Measurements from ENCODE around the gene CACNA1A.

- TF ChIP-seq POLR2AphosphoS5 (IDR thresholded peaks at IDR 0.05) (no peak), EP300 (IDR thresholded peaks at IDR 0.05) (no peak)
Observed at GRCh38 chr19:13319526-13319925, 186.8 kb downstream of the CACNA1A start.

Measured in esophagus muscularis mucosa (tissue), 3 donors.